CD4-positive, alpha-beta T cell (primary cell): ENCODE measurements around the gene SLC23A2. TPM values are rescaled to one million over a fixed set of nuclear protein-coding genes. Genes with fewer than 3 reads are reported as not detected.

Experiments
- ATAC-seq: fragments of 200-7000 bp; cut with Tn5 transposase; one replicate; pipeline ENCODE4 v1.10.0; 2022; ENCODE audit warnings: mild to moderate bottlenecking; ENCODE audit not compliant: poor library complexity
- CTCF ChIA-PET: fragments of 350-600 bp; sonication (Branson Sonifier 250); formaldehyde crosslinking; loops from one replicate; lab custom pipeline; 2021; ENCODE audit warnings: antibody characterized with exemption, inconsistent platforms; lab: Charles Lee
- POLR2A ChIA-PET: fragments of 350-600 bp; sonication (Branson Sonifier 250); formaldehyde crosslinking; loops from one replicate; lab custom pipeline; 2021; ENCODE audit warnings: antibody characterized with exemption, inconsistent platforms; lab: Charles Lee
- DNase-seq, 14 experiments: peaks; one replicate each; pipeline ENCODE4 v3.0.0-alpha.2; 2013 to 2020; ENCODE audit warnings: mixed read lengths in 2 of 14
- H3K27ac ChIP-seq, 2 donors: one replicate each; pipeline versions ENCODE4 v1.5.1 to v1.7.0; 2013; ENCODE audit warnings: low read length in 2 of 2, low read depth in 1 of 2, mild to moderate bottlenecking in 1 of 2
- H3K27me3 ChIP-seq, 2 experiments: 1 replicate in 1 of 2; 2 replicates in 1 of 2; pipeline versions ENCODE4 v1.6.1 to v1.7.0; 2013; ENCODE audit warnings: low read length in 2 of 2, control low read depth in 1 of 2, mild to moderate bottlenecking in 1 of 2, moderate library complexity in 1 of 2; ENCODE audit not compliant: insufficient read depth in 2 of 2, control insufficient read depth in 1 of 2
- H3K36me3 ChIP-seq: one replicate; pipeline ENCODE4 v1.6.1; 2013; ENCODE audit warnings: low read length, control low read depth; ENCODE audit not compliant: insufficient read depth
- H3K4me1 ChIP-seq: one replicate; pipeline ENCODE4 v1.6.1; 2013; ENCODE audit warnings: low read length, control low read depth; ENCODE audit not compliant: insufficient read depth
- H3K4me3 ChIP-seq: one replicate; pipeline ENCODE4 v1.5.1; 2013; ENCODE audit warnings: mild to moderate bottlenecking, low read length, moderate library complexity
- H3K9me3 ChIP-seq, 2 experiments: 1 replicate in 1 of 2; 2 replicates in 1 of 2; pipeline versions ENCODE4 v1.6.1 to v1.7.0; 2013; ENCODE audit warnings: low read length in 2 of 2, mild to moderate bottlenecking in 2 of 2, control low read depth in 1 of 2, moderate library complexity in 1 of 2; ENCODE audit not compliant: control insufficient read depth in 1 of 2, insufficient read depth in 1 of 2
- H3K27ac Mint-ChIP-seq: one replicate; pipeline ENCODE4 v1.8.0; 2020; ENCODE audit warnings: mixed read lengths
- H3K27me3 Mint-ChIP-seq: one replicate; pipeline ENCODE4 v1.8.0; 2021; ENCODE audit warnings: mixed read lengths
- H3K36me3 Mint-ChIP-seq: one replicate; pipeline ENCODE4 v1.8.0; 2021; ENCODE audit warnings: low read depth, mixed read lengths
- H3K4me1 Mint-ChIP-seq: one replicate; pipeline ENCODE4 v1.8.0; 2021; ENCODE audit warnings: low read depth, mixed read lengths
- H3K4me3 Mint-ChIP-seq: one replicate; pipeline ENCODE4 v1.8.0; 2020; ENCODE audit warnings: mild to moderate bottlenecking, mixed read lengths
- H3K9me3 Mint-ChIP-seq: one replicate; pipeline ENCODE4 v1.8.0; 2020; ENCODE audit warnings: mixed read lengths
- intact Hi-C, 2 experiments: fragments of 100-400 bp; cut with DNase I in 1 of 2; cut with micrococcal nuclease in 1 of 2; formaldehyde crosslinking; loops; one replicate each; pipeline versions ENCODE4 v1.15.1 to v1.9.0; 2023 to 2025; cut with DNase I, micrococcal nuclease
- total RNA-seq, 174 experiments: library from RNA in 2 of 174; stranded (reverse) in 2 of 174; gene quantifications; one replicate each; pipeline ENCODE4 v1.2.3 and lab custom pipeline; 2021 to 2026
- TF ChIP-seq, protein P1 (sequence below): fragments of 200-600 bp; IDR thresholded peaks from one replicate; pipeline ENCODE4 v1.8.0; 2022; ENCODE audit warnings: antibody characterized with exemption, mild to moderate bottlenecking

The SLC23A2 gene
- total RNA-seq, 2 experiments from 2014 or later, result 22.8 to 23.0 TPM

DNA sequence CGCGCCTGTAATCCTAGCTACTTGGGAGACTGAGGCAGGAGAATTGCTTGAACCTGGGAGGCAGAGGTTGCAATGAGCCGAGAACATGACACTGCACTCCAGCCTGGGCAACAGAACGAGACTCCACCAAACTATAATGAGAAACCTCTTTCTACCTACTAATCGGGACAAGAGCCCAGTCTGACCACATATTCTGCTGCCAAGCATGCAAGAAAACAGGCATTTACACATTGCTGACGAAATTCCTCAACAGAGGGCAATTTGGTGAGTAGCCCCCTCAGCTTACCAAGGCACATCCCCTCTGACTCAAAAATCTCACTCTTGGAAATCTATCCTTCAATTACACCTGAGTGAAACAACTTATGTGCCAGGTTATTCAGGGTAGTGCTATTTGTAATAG lies 81.2 kb downstream of the SLC23A2 start:
- CTCF ChIA-PET, result no interaction called here
- H3K36me3 Mint-ChIP-seq, result peaks cover 30% of the 10 kb centered on the region
- Histone ChIP-seq H3K4me1 (no peaks in the 10 kb centered on the region), H3K4me3 (no peak overlapping the region), H3K27me3 (no peaks in the 10 kb centered on the region), H3K9me3 (no peaks in the 10 kb centered on the region), H3K27ac (no peak overlapping the region), H3K36me3 (peaks cover 3% of the 10 kb centered on the region)
- DNase-seq, result no peak
- intact Hi-C loops, result no loop called here
- peaks cover 35% of the 10 kb centered on the region for H3K4me1 Mint-ChIP-seq
- H3K9me3 Mint-ChIP-seq, result no peaks in the 10 kb centered on the region
- no peak overlapping the region for H3K27ac Mint-ChIP-seq
- POLR2A ChIA-PET, result no interaction called here
- ATAC-seq, result no peak
- H3K4me3 Mint-ChIP-seq, result no peak overlapping the region
- TF ChIP-seq, protein P1, sequence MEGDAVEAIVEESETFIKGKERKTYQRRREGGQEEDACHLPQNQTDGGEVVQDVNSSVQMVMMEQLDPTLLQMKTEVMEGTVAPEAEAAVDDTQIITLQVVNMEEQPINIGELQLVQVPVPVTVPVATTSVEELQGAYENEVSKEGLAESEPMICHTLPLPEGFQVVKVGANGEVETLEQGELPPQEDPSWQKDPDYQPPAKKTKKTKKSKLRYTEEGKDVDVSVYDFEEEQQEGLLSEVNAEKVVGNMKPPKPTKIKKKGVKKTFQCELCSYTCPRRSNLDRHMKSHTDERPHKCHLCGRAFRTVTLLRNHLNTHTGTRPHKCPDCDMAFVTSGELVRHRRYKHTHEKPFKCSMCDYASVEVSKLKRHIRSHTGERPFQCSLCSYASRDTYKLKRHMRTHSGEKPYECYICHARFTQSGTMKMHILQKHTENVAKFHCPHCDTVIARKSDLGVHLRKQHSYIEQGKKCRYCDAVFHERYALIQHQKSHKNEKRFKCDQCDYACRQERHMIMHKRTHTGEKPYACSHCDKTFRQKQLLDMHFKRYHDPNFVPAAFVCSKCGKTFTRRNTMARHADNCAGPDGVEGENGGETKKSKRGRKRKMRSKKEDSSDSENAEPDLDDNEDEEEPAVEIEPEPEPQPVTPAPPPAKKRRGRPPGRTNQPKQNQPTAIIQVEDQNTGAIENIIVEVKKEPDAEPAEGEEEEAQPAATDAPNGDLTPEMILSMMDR, result no peak
- no peaks in the 10 kb centered on the region for H3K27me3 Mint-ChIP-seq

DNA sequence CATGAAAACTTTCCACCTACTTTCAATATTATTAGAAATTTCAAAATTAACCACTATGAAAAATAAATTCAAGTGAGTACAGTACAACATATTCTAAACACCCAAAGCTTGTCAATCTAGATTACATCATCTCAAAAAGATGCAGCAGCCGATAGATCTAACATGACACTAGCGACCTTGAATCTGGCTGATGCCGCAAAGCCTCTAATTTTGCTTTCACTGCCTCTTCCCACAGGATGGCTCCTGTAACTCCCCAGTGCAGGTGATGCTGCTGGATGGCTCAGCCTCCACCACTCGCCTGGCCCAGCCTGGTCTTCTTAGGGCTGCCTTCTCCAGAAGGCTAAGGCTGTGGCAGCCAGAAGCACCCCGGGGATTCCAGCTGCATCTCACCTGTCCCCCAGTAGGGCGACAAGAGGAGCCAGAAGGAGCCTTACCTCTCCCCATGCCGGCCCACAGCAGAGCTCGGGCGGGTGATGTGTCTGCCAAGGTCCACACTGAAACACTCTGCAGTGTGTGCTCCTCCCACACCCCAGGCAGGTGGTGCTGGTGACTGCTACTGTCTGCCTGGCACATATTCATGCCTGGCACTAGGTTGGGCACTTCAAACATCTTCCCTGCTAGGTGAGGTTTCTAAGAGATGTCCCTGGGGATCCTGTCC lies 82.1 kb downstream of the SLC23A2 start:
- POLR2A ChIA-PET, result no interaction called here
- Histone ChIP-seq H3K36me3 (no peaks in the 10 kb centered on the region), H3K27me3 (no peaks in the 10 kb centered on the region), H3K27ac (no peak overlapping the region), H3K4me3 (no peak overlapping the region), H3K9me3 (no peaks in the 10 kb centered on the region), H3K4me1 (no peaks in the 10 kb centered on the region)
- Mint-ChIP-seq H3K27ac (no peak overlapping the region), H3K4me3 (no peak overlapping the region), H3K27me3 (no peaks in the 10 kb centered on the region), H3K36me3 (peaks cover 30% of the 10 kb centered on the region), H3K4me1 (peaks cover 35% of the 10 kb centered on the region), H3K9me3 (no peaks in the 10 kb centered on the region)
- intact Hi-C loops, result no loop called here
- CTCF ChIA-PET, result no interaction called here
- DNase-seq, result no peak
- TF ChIP-seq, protein P1, result no peak
- ATAC-seq, result no peak

DNA sequence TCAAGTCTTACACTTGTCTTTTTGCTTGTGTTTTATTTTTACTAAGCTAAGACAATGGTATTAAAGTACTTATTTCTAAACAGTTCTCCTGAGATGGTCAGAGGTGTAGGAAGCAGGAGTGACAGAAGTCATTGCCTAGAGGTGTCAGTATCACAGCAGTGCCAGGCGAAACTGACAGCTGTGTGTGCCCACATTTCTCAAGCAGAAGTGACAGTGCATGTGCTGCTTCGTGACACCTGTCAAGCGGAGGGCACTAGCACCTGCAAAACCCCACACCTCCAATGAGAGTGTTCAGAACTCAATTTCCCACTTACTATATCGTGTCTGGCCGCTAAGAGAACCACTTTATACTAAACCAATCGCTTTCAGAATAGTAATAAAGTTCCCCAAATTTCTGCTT lies 82.8 kb downstream of the SLC23A2 start:
- DNase-seq, result no peak
- Histone ChIP-seq H3K4me1 (no peaks in the 10 kb centered on the region), H3K9me3 (no peaks in the 10 kb centered on the region), H3K4me3 (no peak overlapping the region), H3K36me3 (no peaks in the 10 kb centered on the region), H3K27ac (no peak overlapping the region), H3K27me3 (no peaks in the 10 kb centered on the region)
- Mint-ChIP-seq H3K27me3 (no peaks in the 10 kb centered on the region), H3K27ac (no peak overlapping the region), H3K9me3 (no peaks in the 10 kb centered on the region), H3K36me3 (peaks cover 34% of the 10 kb centered on the region), H3K4me1 (peaks cover 33% of the 10 kb centered on the region), H3K4me3 (no peak overlapping the region)
- ATAC-seq, result no peak
- TF ChIP-seq, protein P1, result no peak
- POLR2A ChIA-PET, result no interaction called here
- CTCF ChIA-PET, result no interaction called here
- intact Hi-C loops, result no loop called here
